WTC11 (cell line): ENCODE measurements around the gene BET1L. TPM values are rescaled to one million over a fixed set of nuclear protein-coding genes. Genes with fewer than 3 reads are reported as not detected.
A peak's percentile ranks its signal among the peaks of the same experiment; 100 is the strongest.

Experiments used
- ATAC-seq: fragments of 200-7000 bp; cut with Tn5 transposase; 2 replicates; pipeline ENCODE4 v1.10.0; 2021; ENCODE audit warnings: mild to moderate bottlenecking, moderate library complexity
- CTCF ChIA-PET: fragments of 300-600 bp; sonication (Branson Sonifier 250); formaldehyde crosslinking; loops from one replicate; lab custom pipeline; 2021; ENCODE audit warnings: antibody characterized with exemption; lab: Charles Lee
- POLR2A ChIA-PET: fragments of 350-600 bp; sonication (Branson Sonifier 250); formaldehyde crosslinking; loops from one replicate; lab custom pipeline; 2021; ENCODE audit warnings: antibody characterized with exemption; lab: Charles Lee
- DNase-seq: peaks from one replicate; pipeline ENCODE4 v3.0.0; 2021; ENCODE audit warnings: low spot score
- H3K27ac Mint-ChIP-seq: 2 replicates; pipeline ENCODE4 v1.8.0; 2021; ENCODE audit warnings: mixed read lengths
- H3K27me3 Mint-ChIP-seq: 2 replicates; pipeline ENCODE4 v1.8.0; 2021; ENCODE audit warnings: low read depth, mild to moderate bottlenecking, moderate library complexity, mixed read lengths
- H3K36me3 Mint-ChIP-seq: 2 replicates; pipeline ENCODE4 v1.8.0; 2021; ENCODE audit warnings: mixed read lengths
- H3K4me1 Mint-ChIP-seq: 2 replicates; pipeline ENCODE4 v1.8.0; 2022; ENCODE audit warnings: mixed read lengths
- H3K4me3 Mint-ChIP-seq: 2 replicates; pipeline ENCODE4 v1.8.0; 2021; ENCODE audit warnings: mild to moderate bottlenecking, moderate library complexity, mixed read lengths
- H3K9me3 Mint-ChIP-seq: 2 replicates; pipeline ENCODE4 v1.8.0; 2021; ENCODE audit warnings: mixed read lengths
- CREB1 ChIP-seq: sonication (generic); formaldehyde crosslinking; IDR thresholded peaks from 2 replicates; pipeline ENCODE4 v1.8.0; 2023; ENCODE audit warnings: mild to moderate bottlenecking, missing genetic modification reagents
- ELF4 ChIP-seq: sonication (generic); formaldehyde crosslinking; IDR thresholded peaks from 2 replicates; pipeline ENCODE4 v1.8.1; 2022; ENCODE audit warnings: low read depth, mild to moderate bottlenecking, moderate library complexity, missing genetic modification reagents
- ESRRA ChIP-seq: sonication (generic); formaldehyde crosslinking; IDR thresholded peaks from 2 replicates; pipeline ENCODE4 v1.8.1; 2022; ENCODE audit warnings: mild to moderate bottlenecking, missing genetic modification reagents, borderline replicate concordance
- HMGA2 ChIP-seq: fragments of 250-450 bp; sonication (Bioruptor Pico); IDR thresholded peaks from 2 replicates; pipeline ENCODE4 v1.4.0; 2021; ENCODE audit warnings: mild to moderate bottlenecking, moderate library complexity
- JAZF1 ChIP-seq: fragments of 250-450 bp; sonication (Bioruptor Pico); IDR thresholded peaks from 2 replicates; pipeline ENCODE4 v1.9.0; 2021; ENCODE audit warnings: moderate library complexity, mild to moderate bottlenecking, inconsistent platforms
- NR1H2 ChIP-seq: sonication (generic); formaldehyde crosslinking; IDR thresholded peaks from 2 replicates; pipeline ENCODE4 v1.9.0; 2021; ENCODE audit warnings: mild to moderate bottlenecking, moderate library complexity, missing genetic modification reagents
- SMAD4 ChIP-seq: sonication (generic); formaldehyde crosslinking; IDR thresholded peaks from 2 replicates; pipeline ENCODE4 v1.8.0; 2022; ENCODE audit warnings: mild to moderate bottlenecking, missing genetic modification reagents
- SOX15 ChIP-seq: fragments of 250-450 bp; sonication (Bioruptor Pico); IDR thresholded peaks from 2 replicates; pipeline ENCODE4 v1.9.0; 2021; ENCODE audit warnings: mild to moderate bottlenecking
- TCF7 ChIP-seq: sonication (generic); formaldehyde crosslinking; IDR thresholded peaks from 2 replicates; pipeline ENCODE4 v1.8.0; 2022; ENCODE audit warnings: mild to moderate bottlenecking, low read depth, missing genetic modification reagents, moderate library complexity
- ZNF138 ChIP-seq: sonication (generic); formaldehyde crosslinking; conservative IDR thresholded peaks from 2 replicates; pipeline ENCODE4 v1.8.1; 2022; ENCODE audit warnings: mild to moderate bottlenecking, moderate library complexity, missing genetic modification reagents
- ZNF317 ChIP-seq: sonication (generic); formaldehyde crosslinking; IDR thresholded peaks from 2 replicates; pipeline ENCODE4 v1.8.1; 2023; ENCODE audit warnings: low read depth, mild to moderate bottlenecking, moderate library complexity, missing genetic modification reagents, borderline replicate concordance
- ZNF671 ChIP-seq: fragments of 250-450 bp; sonication (Bioruptor Pico); IDR thresholded peaks from 2 replicates; pipeline ENCODE4 v1.8.0; 2021; ENCODE audit warnings: mild to moderate bottlenecking
- total RNA-seq: library from RNA; stranded (reverse); gene quantifications from 3 replicates; pipeline ENCODE4 v1.2.3, GENCODE V29; 2021
- TF ChIP-seq, protein P1 (sequence below): sonication (generic); formaldehyde crosslinking; conservative IDR thresholded peaks from 2 replicates; pipeline ENCODE4 v1.8.1; 2023; ENCODE audit warnings: mild to moderate bottlenecking, low read depth, missing genetic modification reagents, moderate library complexity
- TF ChIP-seq, protein P2 (sequence below): sonication (generic); formaldehyde crosslinking; IDR thresholded peaks from 2 replicates; pipeline ENCODE4 v1.8.0; 2023; ENCODE audit warnings: missing genetic modification reagents, mild to moderate bottlenecking, borderline replicate concordance
- TF ChIP-seq, protein P3 (sequence below): sonication (generic); formaldehyde crosslinking; IDR thresholded peaks from 2 replicates; pipeline ENCODE4 v1.8.1; 2023; ENCODE audit warnings: mild to moderate bottlenecking, missing genetic modification reagents
- TF ChIP-seq, protein P4 (sequence below): sonication (generic); formaldehyde crosslinking; conservative IDR thresholded peaks from 2 replicates; pipeline ENCODE4 v1.8.1; 2022; ENCODE audit warnings: mild to moderate bottlenecking, missing genetic modification reagents
- TF ChIP-seq, protein P5 (sequence below): fragments of 250-450 bp; sonication (Bioruptor Pico); IDR thresholded peaks from 2 replicates; pipeline ENCODE4 v2.1.2; 2022; ENCODE audit warnings: mild to moderate bottlenecking, moderate library complexity
- TF ChIP-seq, protein P6 (sequence below): sonication (generic); formaldehyde crosslinking; IDR thresholded peaks from 2 replicates; pipeline ENCODE4 v1.8.0; 2023; ENCODE audit warnings: missing genetic modification reagents
- TF ChIP-seq, protein P7 (sequence below): sonication (generic); formaldehyde crosslinking; IDR thresholded peaks from 2 replicates; pipeline ENCODE4 v1.8.0; 2022; ENCODE audit warnings: mild to moderate bottlenecking, missing genetic modification reagents
- TF ChIP-seq, protein P8 (sequence below): sonication (generic); formaldehyde crosslinking; IDR thresholded peaks from 2 replicates; pipeline ENCODE4 v1.8.1; 2023; ENCODE audit warnings: mild to moderate bottlenecking, moderate library complexity, missing genetic modification reagents

Gene BET1L
- total RNA-seq, 1 experiment from 2014 or later, result 51.4 TPM

DNA sequence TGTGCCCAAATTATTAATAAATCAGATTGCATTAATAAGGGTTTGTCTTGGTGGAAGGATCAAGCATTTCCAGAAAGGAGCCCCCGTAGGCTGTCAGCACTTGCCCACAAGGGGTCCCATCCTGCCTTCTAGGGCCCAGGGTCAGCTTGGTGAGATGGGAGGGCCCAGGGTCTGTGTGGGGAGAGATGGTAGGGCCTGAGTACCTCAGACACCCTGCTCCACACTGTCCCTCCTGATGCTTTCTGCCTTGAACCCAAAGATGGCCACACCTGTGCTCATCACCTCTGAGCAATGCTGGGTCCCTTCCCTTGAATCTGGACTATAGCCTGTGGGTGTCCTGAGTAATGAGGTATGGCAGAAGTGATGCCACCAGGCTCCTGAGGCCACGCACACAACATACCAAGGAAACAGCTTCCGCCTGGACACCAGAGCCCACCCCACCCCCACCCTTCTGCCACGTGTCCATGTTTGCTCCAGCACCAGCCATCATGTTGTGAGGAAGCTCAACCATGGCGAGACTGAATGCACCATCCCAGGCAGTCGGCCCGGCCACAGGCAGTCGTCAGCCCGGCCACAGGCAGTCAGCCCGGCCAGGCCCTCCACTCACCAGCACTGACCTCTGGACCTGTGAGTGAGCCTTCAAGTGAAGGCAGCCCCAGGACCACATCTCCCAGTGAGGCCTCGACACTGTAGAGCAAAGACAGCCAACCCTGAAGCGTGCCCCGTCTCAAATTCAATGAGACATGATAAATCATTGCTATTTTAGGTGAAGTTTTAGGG, 6.8 kb downstream of the BET1L start:
- TF ChIP-seq NR1H2 (CRISPR knock-in tag), result no peak
- TF ChIP-seq, protein P1, sequence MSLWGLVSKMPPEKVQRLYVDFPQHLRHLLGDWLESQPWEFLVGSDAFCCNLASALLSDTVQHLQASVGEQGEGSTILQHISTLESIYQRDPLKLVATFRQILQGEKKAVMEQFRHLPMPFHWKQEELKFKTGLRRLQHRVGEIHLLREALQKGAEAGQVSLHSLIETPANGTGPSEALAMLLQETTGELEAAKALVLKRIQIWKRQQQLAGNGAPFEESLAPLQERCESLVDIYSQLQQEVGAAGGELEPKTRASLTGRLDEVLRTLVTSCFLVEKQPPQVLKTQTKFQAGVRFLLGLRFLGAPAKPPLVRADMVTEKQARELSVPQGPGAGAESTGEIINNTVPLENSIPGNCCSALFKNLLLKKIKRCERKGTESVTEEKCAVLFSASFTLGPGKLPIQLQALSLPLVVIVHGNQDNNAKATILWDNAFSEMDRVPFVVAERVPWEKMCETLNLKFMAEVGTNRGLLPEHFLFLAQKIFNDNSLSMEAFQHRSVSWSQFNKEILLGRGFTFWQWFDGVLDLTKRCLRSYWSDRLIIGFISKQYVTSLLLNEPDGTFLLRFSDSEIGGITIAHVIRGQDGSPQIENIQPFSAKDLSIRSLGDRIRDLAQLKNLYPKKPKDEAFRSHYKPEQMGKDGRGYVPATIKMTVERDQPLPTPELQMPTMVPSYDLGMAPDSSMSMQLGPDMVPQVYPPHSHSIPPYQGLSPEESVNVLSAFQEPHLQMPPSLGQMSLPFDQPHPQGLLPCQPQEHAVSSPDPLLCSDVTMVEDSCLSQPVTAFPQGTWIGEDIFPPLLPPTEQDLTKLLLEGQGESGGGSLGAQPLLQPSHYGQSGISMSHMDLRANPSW (CRISPR knock-in tag), result no peak
- TF ChIP-seq ELF4, result no peak
- no peak for TF ChIP-seq CREB1 (CRISPR knock-in tag)
- no peak for TF ChIP-seq ZNF671
- no peak for TF ChIP-seq SOX15
- TF ChIP-seq, protein P2, sequence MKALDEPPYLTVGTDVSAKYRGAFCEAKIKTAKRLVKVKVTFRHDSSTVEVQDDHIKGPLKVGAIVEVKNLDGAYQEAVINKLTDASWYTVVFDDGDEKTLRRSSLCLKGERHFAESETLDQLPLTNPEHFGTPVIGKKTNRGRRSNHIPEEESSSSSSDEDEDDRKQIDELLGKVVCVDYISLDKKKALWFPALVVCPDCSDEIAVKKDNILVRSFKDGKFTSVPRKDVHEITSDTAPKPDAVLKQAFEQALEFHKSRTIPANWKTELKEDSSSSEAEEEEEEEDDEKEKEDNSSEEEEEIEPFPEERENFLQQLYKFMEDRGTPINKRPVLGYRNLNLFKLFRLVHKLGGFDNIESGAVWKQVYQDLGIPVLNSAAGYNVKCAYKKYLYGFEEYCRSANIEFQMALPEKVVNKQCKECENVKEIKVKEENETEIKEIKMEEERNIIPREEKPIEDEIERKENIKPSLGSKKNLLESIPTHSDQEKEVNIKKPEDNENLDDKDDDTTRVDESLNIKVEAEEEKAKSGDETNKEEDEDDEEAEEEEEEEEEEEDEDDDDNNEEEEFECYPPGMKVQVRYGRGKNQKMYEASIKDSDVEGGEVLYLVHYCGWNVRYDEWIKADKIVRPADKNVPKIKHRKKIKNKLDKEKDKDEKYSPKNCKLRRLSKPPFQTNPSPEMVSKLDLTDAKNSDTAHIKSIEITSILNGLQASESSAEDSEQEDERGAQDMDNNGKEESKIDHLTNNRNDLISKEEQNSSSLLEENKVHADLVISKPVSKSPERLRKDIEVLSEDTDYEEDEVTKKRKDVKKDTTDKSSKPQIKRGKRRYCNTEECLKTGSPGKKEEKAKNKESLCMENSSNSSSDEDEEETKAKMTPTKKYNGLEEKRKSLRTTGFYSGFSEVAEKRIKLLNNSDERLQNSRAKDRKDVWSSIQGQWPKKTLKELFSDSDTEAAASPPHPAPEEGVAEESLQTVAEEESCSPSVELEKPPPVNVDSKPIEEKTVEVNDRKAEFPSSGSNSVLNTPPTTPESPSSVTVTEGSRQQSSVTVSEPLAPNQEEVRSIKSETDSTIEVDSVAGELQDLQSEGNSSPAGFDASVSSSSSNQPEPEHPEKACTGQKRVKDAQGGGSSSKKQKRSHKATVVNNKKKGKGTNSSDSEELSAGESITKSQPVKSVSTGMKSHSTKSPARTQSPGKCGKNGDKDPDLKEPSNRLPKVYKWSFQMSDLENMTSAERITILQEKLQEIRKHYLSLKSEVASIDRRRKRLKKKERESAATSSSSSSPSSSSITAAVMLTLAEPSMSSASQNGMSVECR, result no peak
- TF ChIP-seq TCF7 (CRISPR knock-in tag), result no peak
- TF ChIP-seq HMGA2 (CRISPR knock-in tag), result no peak
- no peak for TF ChIP-seq ESRRA
- no peak for TF ChIP-seq JAZF1 (CRISPR knock-in tag)
- TF ChIP-seq SMAD4 (CRISPR knock-in tag), result no peak
- TF ChIP-seq, protein P3, sequence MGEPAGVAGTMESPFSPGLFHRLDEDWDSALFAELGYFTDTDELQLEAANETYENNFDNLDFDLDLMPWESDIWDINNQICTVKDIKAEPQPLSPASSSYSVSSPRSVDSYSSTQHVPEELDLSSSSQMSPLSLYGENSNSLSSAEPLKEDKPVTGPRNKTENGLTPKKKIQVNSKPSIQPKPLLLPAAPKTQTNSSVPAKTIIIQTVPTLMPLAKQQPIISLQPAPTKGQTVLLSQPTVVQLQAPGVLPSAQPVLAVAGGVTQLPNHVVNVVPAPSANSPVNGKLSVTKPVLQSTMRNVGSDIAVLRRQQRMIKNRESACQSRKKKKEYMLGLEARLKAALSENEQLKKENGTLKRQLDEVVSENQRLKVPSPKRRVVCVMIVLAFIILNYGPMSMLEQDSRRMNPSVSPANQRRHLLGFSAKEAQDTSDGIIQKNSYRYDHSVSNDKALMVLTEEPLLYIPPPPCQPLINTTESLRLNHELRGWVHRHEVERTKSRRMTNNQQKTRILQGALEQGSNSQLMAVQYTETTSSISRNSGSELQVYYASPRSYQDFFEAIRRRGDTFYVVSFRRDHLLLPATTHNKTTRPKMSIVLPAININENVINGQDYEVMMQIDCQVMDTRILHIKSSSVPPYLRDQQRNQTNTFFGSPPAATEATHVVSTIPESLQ (CRISPR knock-in tag), result no peak
- TF ChIP-seq, all 79 proteins: peak for 0
- POLR2A ChIA-PET, result no interaction called here
- ATAC-seq, result peak; percentile 37
- CTCF ChIA-PET, result interaction anchor here (0.6 to 1.6 kb wide), 5 partner anchors 34 to 207 kb away, joined by 3 to 5 read pairs (median 4); no protein-coding TSS in a partner anchor
- peaks cover 8% of the 10 kb centered on the region for H3K36me3 Mint-ChIP-seq
- no peak overlapping the region; the same call in 1 of the 2 replicates for H3K27ac Mint-ChIP-seq
- H3K4me3 Mint-ChIP-seq, result no peak overlapping the region
- H3K27me3 Mint-ChIP-seq, result peaks cover 2% of the 10 kb centered on the region; the same call in 1 of the 2 replicates
- DNase-seq, result no peak
- H3K9me3 Mint-ChIP-seq, result no peaks in the 10 kb centered on the region
- no peaks in the 10 kb centered on the region for H3K4me1 Mint-ChIP-seq

DNA sequence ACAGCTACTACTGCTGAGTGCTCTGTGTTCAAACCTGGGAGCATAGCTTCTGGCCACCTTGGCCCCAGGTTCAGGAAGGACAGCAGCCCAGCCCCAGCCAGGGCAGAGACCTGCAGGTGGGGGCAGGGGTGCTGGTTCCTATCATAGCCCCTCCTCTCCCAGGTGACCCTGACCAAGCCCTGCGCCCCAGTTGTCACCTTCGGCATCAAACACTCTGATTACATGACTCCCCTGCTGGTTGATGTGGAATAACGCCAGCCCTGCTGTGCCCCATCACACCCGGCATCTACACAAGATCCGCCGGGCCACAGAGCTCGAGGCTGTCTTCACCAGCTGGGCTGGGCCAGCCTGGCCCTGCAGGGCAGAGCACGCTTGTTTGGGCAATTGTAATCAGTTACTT, 7.4 kb downstream of the BET1L start:
- H3K36me3 Mint-ChIP-seq, result peaks cover 6% of the 10 kb centered on the region
- H3K9me3 Mint-ChIP-seq, result no peaks in the 10 kb centered on the region
- H3K4me3 Mint-ChIP-seq, result no peak overlapping the region
- no peak for DNase-seq
- CTCF ChIA-PET, result interaction anchor here (0.8 to 1.6 kb wide), 4 partner anchors 35 to 208 kb away, joined by 3 to 5 read pairs (median 4); no protein-coding TSS in a partner anchor
- no peak overlapping the region for H3K27ac Mint-ChIP-seq
- H3K27me3 Mint-ChIP-seq, result peaks cover 2% of the 10 kb centered on the region; the same call in 1 of the 2 replicates
- peak; percentile 43 for ATAC-seq
- POLR2A ChIA-PET, result no interaction called here
- H3K4me1 Mint-ChIP-seq, result no peaks in the 10 kb centered on the region
- TF ChIP-seq, protein P4, sequence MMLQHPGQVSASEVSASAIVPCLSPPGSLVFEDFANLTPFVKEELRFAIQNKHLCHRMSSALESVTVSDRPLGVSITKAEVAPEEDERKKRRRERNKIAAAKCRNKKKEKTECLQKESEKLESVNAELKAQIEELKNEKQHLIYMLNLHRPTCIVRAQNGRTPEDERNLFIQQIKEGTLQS (CRISPR knock-in tag), result no peak
- TF ChIP-seq ZNF138 (CRISPR knock-in tag) (no peak), ZNF317 (no peak)
- TF ChIP-seq, protein P5, sequence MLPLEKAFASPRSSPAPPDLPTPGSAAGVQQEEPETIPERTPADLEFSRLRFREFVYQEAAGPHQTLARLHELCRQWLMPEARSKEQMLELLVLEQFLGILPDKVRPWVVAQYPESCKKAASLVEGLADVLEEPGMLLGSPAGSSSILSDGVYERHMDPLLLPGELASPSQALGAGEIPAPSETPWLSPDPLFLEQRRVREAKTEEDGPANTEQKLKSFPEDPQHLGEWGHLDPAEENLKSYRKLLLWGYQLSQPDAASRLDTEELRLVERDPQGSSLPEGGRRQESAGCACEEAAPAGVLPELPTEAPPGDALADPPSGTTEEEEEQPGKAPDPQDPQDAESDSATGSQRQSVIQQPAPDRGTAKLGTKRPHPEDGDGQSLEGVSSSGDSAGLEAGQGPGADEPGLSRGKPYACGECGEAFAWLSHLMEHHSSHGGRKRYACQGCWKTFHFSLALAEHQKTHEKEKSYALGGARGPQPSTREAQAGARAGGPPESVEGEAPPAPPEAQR (CRISPR knock-in tag), result no peak
- TF ChIP-seq, protein P6, sequence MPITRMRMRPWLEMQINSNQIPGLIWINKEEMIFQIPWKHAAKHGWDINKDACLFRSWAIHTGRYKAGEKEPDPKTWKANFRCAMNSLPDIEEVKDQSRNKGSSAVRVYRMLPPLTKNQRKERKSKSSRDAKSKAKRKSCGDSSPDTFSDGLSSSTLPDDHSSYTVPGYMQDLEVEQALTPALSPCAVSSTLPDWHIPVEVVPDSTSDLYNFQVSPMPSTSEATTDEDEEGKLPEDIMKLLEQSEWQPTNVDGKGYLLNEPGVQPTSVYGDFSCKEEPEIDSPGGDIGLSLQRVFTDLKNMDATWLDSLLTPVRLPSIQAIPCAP, result no peak
- TF ChIP-seq, protein P7, sequence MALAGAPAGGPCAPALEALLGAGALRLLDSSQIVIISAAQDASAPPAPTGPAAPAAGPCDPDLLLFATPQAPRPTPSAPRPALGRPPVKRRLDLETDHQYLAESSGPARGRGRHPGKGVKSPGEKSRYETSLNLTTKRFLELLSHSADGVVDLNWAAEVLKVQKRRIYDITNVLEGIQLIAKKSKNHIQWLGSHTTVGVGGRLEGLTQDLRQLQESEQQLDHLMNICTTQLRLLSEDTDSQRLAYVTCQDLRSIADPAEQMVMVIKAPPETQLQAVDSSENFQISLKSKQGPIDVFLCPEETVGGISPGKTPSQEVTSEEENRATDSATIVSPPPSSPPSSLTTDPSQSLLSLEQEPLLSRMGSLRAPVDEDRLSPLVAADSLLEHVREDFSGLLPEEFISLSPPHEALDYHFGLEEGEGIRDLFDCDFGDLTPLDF (CRISPR knock-in tag), result no peak
- TF ChIP-seq, protein P8, sequence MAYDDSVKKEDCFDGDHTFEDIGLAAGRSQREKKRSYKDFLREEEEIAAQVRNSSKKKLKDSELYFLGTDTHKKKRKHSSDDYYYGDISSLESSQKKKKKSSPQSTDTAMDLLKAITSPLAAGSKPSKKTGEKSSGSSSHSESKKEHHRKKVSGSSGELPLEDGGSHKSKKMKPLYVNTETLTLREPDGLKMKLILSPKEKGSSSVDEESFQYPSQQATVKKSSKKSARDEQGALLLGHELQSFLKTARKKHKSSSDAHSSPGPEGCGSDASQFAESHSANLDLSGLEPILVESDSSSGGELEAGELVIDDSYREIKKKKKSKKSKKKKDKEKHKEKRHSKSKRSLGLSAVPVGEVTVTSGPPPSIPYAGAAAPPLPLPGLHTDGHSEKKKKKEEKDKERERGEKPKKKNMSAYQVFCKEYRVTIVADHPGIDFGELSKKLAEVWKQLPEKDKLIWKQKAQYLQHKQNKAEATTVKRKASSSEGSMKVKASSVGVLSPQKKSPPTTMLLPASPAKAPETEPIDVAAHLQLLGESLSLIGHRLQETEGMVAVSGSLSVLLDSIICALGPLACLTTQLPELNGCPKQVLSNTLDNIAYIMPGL (CRISPR knock-in tag), result no peak
